Fibroblast of lung (primary cell): ENCODE results near the gene FTSJ1. TPM values are rescaled to one million over a fixed set of nuclear protein-coding genes. Genes with fewer than 3 reads are reported as not detected.

Experiments used
- DNase-seq, 2 donors: peaks; one replicate each; pipeline versions ENCODE4 v3.0.0 to v3.0.0-alpha.2; 2010; ENCODE audit warnings: low read depth in 2 of 2
- H2AFZ ChIP-seq: 2 replicates; pipeline ENCODE4 v1.5.1; 2012; ENCODE audit warnings: low read length, control low read depth, inconsistent platforms
- H3K27ac ChIP-seq: 2 replicates; pipeline ENCODE4 v1.5.1; 2011; ENCODE audit warnings: low read length, control low read depth; ENCODE audit not compliant: insufficient read depth
- H3K27me3 ChIP-seq: 2 replicates; pipeline ENCODE4 v1.5.1; 2011; ENCODE audit warnings: mild to moderate bottlenecking, low read length; ENCODE audit not compliant: control insufficient read depth, insufficient read depth
- H3K36me3 ChIP-seq: 2 replicates; pipeline ENCODE4 v1.5.1; 2011; ENCODE audit warnings: low read length; ENCODE audit not compliant: control insufficient read depth, insufficient read depth
- H3K4me1 ChIP-seq: 2 replicates; pipeline ENCODE4 v1.5.1; 2011; ENCODE audit warnings: low read length; ENCODE audit not compliant: control insufficient read depth, insufficient read depth; ENCODE audit errors: extremely low read depth
- H3K4me2 ChIP-seq: 2 replicates; pipeline ENCODE4 v1.5.1; 2011; ENCODE audit warnings: low read length, control low read depth; ENCODE audit not compliant: insufficient read depth; ENCODE audit errors: extremely low read depth
- H3K4me3 ChIP-seq, 4 experiments: fragments of 200-600 bp in 1 of 4; sonication (generic) in 1 of 4; replicated peaks in 1 of 4; 2 replicates each; pipeline ENCODE4 v1.5.1; 2011 to 2016; ENCODE audit warnings: low read length in 4 of 4, low read depth in 3 of 4, mild to moderate bottlenecking in 3 of 4, control low read depth in 2 of 4, inconsistent platforms in 1 of 4, mixed read lengths in 1 of 4; ENCODE audit not compliant: insufficient read depth in 1 of 4; ENCODE audit errors: control extremely low read depth in 1 of 4
- H3K79me2 ChIP-seq: 2 replicates; pipeline ENCODE4 v1.5.1; 2012; ENCODE audit warnings: mild to moderate bottlenecking, low read length, inconsistent platforms; ENCODE audit not compliant: control insufficient read depth, insufficient read depth
- H3K9ac ChIP-seq: 2 replicates; pipeline ENCODE4 v1.5.1; 2011; ENCODE audit warnings: mild to moderate bottlenecking, low read length, control low read depth; ENCODE audit not compliant: insufficient read depth
- H3K9me3 ChIP-seq: 2 replicates; pipeline ENCODE4 v1.5.1; 2012; ENCODE audit warnings: low read depth, low read length; ENCODE audit not compliant: control insufficient read depth, insufficient read depth
- H4K20me1 ChIP-seq: 2 replicates; pipeline ENCODE4 v1.5.1; 2011; ENCODE audit warnings: low read length; ENCODE audit not compliant: control insufficient read depth, insufficient read depth; ENCODE audit errors: extremely low read depth
- CTCF ChIP-seq, 2 donors: IDR thresholded peaks in 1 of 2; conservative IDR thresholded peaks in 1 of 2; 1 replicate in 1 of 2; 2 replicates in 1 of 2; pipeline ENCODE4 v1.5.1; 2011 to 2012; ENCODE audit warnings: low read length in 2 of 2, control low read depth in 1 of 2, inconsistent platforms in 1 of 2, low read depth in 1 of 2, mild to moderate bottlenecking in 1 of 2
- EZH2 ChIP-seq: IDR thresholded peaks from 2 replicates; pipeline ENCODE4 v1.5.1; 2012; ENCODE audit warnings: low read length, control low read depth, mild to moderate bottlenecking; ENCODE audit errors: missing control alignments
- polyA plus RNA-seq, 2 donors: library from polyadenylated mRNA; depleted of rRNA in 1 of 2; stranded (reverse) in 1 of 2; unstranded in 1 of 2; fragments of >200 nt; gene quantifications; 2 replicates each; pipeline ENCODE4 v1.2.1, GENCODE V29; 2011 to 2012; ENCODE audit warnings: missing spikeins in 1 of 2
- total RNA-seq: library from RNA; depleted of rRNA; stranded (reverse); fragments of >200 nt; gene quantifications from 2 replicates; pipeline ENCODE4 v1.2.1, GENCODE V29; 2014

The FTSJ1 gene
- total and polyA plus RNA-seq, 2 donors (not counting 1 experiment from before 2014, with no cell fraction given): 29.4 to 30.2 TPM

GRCh38 chrX:48490661-48491060 lies 14.7 kb downstream of the FTSJ1 start:
- Histone ChIP-seq H3K4me2 (no peak overlapping the region), H3K4me1 (peaks cover 2% of the 10 kb centered on the region), H3K27ac (no peak overlapping the region), H3K36me3 (no peaks in the 10 kb centered on the region), H3K79me2 (no peaks in the 10 kb centered on the region), H3K4me3 (no peak overlapping the region), H3K27me3 (no peaks in the 10 kb centered on the region), H3K9ac (no peak overlapping the region), H3K9me3 (no peaks in the 10 kb centered on the region), H2AFZ (no peak overlapping the region), H4K20me1 (no peaks in the 10 kb centered on the region)
- peak in 1 of 2 donors; percentile 43 for DNase-seq
- TF ChIP-seq EZH2: no peak
- TF ChIP-seq CTCF (conservative IDR thresholded peaks at IDR 0.05 in 1 of 2, IDR thresholded peaks at IDR 0.05 in 1 of 2; ENCODE audit: low read depth in 1 of 2, low read length in 2 of 2): no peak

GRCh38 chrX:48491809-48492208 lies 15.8 kb downstream of the FTSJ1 start:
- H3K36me3 ChIP-seq: no peaks in the 10 kb centered on the region
- H3K9me3 ChIP-seq: no peaks in the 10 kb centered on the region
- no peak overlapping the region for H3K9ac ChIP-seq
- no peak overlapping the region for H3K4me3 ChIP-seq
- no peak overlapping the region for H2AFZ ChIP-seq
- DNase-seq: no peak
- TF ChIP-seq EZH2: no peak
- no peak for TF ChIP-seq CTCF (conservative IDR thresholded peaks at IDR 0.05 in 1 of 2, IDR thresholded peaks at IDR 0.05 in 1 of 2; ENCODE audit: low read depth in 1 of 2, low read length in 2 of 2)
- H3K4me1 ChIP-seq: peaks cover 2% of the 10 kb centered on the region
- H4K20me1 ChIP-seq: no peaks in the 10 kb centered on the region
- H3K27ac ChIP-seq: peak overlapping the region; percentile 25
- no peak overlapping the region for H3K4me2 ChIP-seq
- no peaks in the 10 kb centered on the region for H3K79me2 ChIP-seq
- H3K27me3 ChIP-seq: no peaks in the 10 kb centered on the region

- Histone ChIP-seq H4K20me1 (no peaks in the 10 kb centered on the region), H3K4me3 (no peak overlapping the region), H3K9ac (no peak overlapping the region), H3K36me3 (no peaks in the 10 kb centered on the region), H3K27ac (peak overlapping the region; percentile 25), H3K79me2 (no peaks in the 10 kb centered on the region), H3K4me2 (peak overlapping the region; percentile 0), H2AFZ (no peak overlapping the region), H3K27me3 (no peaks in the 10 kb centered on the region), H3K9me3 (no peaks in the 10 kb centered on the region), H3K4me1 (peaks cover 2% of the 10 kb centered on the region)
- TF ChIP-seq CTCF (conservative IDR thresholded peaks at IDR 0.05 in 1 of 2, IDR thresholded peaks at IDR 0.05 in 1 of 2; ENCODE audit: low read depth in 1 of 2, low read length in 2 of 2): no peak
- no peak for TF ChIP-seq EZH2
- DNase-seq: no peak
Measured at GRCh38 chrX:48492293-48492910, 16.4 kb downstream of the FTSJ1 start.
